Astrocyte (in vitro differentiated cells and primary cell): ENCODE results near the gene PLB1.

Source experiments
- EZH2 ChIP-seq: IDR thresholded peaks from 2 replicates; pipeline ENCODE4 v1.6.1; 2012; ENCODE audit warnings: mild to moderate bottlenecking, low read length, inconsistent platforms; ENCODE audit not compliant: insufficient read depth
- TF ChIP-seq, protein P1 (sequence below): IDR thresholded peaks from 2 replicates; pipeline ENCODE4 v1.5.1; 2011; ENCODE audit warnings: low read depth, mild to moderate bottlenecking, inconsistent platforms, low read length, moderate library complexity; ENCODE audit not compliant: insufficient read depth

DNA sequence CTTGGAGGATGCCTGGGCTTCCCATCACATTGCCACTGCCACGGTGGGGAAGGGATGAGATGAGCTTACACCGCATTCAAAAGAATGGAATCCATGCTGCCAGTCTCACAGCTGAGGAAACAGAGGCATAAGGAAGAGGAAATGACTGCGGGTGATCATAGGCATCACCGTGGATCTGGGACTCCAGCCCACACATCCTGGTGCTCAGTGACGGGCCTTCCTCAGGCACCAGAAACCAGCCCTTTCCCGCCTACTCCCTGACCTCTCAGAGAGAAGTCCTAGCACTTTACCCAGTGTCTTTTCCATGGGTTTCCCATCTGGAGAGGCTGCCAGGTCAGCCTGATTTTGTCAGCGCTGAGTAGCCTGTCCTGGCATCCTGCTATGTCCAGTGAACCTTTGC, 5.3 kb upstream of the PLB1 start:
- TF ChIP-seq, protein P1, sequence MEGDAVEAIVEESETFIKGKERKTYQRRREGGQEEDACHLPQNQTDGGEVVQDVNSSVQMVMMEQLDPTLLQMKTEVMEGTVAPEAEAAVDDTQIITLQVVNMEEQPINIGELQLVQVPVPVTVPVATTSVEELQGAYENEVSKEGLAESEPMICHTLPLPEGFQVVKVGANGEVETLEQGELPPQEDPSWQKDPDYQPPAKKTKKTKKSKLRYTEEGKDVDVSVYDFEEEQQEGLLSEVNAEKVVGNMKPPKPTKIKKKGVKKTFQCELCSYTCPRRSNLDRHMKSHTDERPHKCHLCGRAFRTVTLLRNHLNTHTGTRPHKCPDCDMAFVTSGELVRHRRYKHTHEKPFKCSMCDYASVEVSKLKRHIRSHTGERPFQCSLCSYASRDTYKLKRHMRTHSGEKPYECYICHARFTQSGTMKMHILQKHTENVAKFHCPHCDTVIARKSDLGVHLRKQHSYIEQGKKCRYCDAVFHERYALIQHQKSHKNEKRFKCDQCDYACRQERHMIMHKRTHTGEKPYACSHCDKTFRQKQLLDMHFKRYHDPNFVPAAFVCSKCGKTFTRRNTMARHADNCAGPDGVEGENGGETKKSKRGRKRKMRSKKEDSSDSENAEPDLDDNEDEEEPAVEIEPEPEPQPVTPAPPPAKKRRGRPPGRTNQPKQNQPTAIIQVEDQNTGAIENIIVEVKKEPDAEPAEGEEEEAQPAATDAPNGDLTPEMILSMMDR: no peak
- no peak for TF ChIP-seq EZH2
